Measurements from ENCODE around the gene UBFD1. TPM values are rescaled to one million over a fixed set of nuclear protein-coding genes. Genes with fewer than 3 reads are reported as not detected.
"Not testable (repeated sequence)": the region's sequence is repeated elsewhere in the genome, so short reads cannot be mapped to it uniquely, and the experiment has no call there.

UBFD1 gene
- total RNA-seq, 1 donor from 2014 or later, result 45.1 TPM

DNA sequence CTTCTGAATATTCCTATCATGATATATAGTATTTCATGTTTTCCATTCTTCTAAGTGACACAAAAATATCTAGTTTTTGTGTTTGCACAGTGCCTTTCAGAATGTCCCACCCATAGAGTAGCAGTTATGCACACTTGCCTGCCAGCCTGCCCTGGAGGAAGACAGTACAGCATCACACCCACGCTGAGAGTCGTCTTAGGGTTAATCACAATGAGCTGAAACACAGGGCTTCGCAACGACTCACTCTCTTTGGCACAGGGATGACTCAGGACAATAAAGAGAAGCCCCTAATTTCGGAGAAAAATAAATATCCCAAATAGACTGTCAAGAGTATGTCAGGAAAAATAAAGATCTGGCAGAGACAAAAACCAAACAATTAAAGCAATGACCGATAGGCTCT, 50.2 kb downstream of the UBFD1 start:
- DNase-seq (ENCODE audit: low read depth in 2 of 2), result peak in 1 of 2 donors; percentile 44

DNA sequence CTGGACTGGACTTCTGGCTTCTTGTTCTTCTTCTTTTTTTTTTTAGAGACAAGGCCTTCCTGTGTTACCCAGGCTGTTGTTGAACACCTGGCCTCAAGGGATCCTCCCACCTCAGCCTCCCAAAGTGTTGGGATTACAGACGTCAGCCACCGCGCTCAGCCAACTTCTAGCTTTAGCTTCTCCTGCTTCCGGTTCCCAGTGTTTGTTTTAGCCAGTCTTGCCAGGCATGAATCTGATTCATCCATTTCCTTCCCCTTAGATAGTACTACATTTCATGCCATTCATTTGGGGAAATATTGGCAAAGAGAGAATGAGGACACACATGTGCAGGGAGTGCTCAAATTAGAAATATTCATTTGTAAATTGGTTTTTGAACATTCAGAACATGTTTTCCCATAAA, 50.7 kb downstream of the UBFD1 start:
- peak; percentile 86 to 94 for DNase-seq (ENCODE audit: low read depth in 2 of 2)

DNA sequence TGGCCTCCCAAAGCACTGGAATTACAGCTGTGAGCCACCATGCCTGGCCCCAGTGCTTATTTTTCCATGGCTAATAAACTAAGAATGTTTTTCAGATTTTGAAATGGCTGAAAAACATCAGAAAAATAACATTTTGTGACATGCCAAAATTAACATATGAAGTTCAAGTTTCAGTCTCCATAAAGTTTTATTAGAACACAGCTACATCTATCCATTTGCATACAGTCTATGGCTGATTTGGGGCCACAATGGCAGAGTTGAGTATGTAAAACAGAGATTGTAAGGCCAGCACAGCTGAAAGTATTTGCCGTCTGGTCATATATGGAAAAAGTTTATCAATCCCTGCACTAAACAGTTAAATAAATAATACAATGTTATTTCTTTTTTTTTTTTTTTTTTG, 52.4 kb downstream of the UBFD1 start:
- DNase-seq (ENCODE audit: low read depth in 2 of 2), result no peak

DNA sequence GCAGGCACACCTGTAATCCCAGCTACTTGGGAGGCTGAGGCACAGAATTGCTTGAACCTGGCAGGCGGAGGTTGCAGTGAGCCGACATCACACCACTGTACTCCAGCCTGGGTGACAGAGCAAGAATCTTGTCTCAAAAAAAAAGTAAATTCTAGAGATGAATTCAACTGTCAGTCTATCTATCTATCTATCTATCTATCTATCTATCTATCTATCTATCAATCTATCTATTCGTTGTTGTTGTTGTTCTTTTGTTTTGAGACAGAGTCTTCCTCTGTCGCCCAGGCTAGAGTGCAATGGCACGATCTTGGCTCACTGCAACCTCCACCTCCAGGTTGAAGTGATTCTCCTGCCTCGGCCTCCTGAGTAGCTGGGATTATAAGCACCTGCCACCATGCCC, 53.4 kb downstream of the UBFD1 start:
- not testable (repeated sequence) for DNase-seq (ENCODE audit: low read depth in 2 of 2)

DNA sequence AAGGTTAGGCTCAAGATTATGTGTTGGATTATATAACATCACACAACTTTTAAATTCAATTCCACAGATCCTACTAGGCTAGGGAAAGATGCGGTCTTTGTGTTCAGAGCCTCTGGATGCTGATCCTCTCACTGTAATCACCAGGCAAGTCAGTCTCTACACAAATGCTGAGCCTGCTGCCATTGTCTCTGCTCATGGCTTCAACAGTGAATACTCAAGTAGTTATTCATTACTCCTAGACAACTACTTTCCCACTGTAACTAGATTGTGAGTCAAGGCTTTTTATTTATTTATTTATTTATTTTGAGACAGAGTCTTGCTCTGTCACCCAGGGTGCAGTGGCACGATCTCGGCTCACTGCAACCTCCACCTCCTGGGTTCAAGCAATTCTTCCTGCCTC, 54.4 kb downstream of the UBFD1 start:
- no peak for DNase-seq (ENCODE audit: low read depth in 2 of 2)

DNA sequence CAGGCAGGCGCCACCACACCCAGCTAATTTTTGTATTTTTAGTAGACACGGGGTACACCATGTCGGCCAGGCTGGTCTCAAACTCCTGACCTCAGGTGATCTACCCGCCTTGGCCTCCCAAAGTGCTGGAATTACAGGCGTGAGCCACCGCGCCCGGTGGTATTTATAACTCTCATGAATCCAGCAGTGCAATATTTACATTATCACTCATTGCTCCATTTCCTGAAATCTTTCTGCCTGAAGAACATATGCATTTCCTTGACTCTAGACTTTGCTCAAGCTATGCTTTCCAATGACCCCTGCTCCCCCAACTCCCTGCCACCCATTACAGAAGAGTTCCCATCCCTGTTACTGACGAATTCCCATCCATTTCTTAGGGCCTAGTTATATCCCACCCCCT, 58.3 kb downstream of the UBFD1 start:
- peak in 1 of 2 donors; percentile 25 for DNase-seq (ENCODE audit: low read depth in 2 of 2)

Other genes starting within 250 kb of the UBFD1 start
- 7.6 and 13.7 TPM in 2 replicates for gene COG7, start 104.5 kb upstream of the UBFD1 start, total RNA-seq
- 21.2 and 33.0 TPM in 2 replicates for gene GGA2, start 47.2 kb upstream of the UBFD1 start, total RNA-seq
- 15.4 and 20.6 TPM in 2 replicates for gene EARS2, start 377 bp upstream of the UBFD1 start, total RNA-seq
- gene NDUFAB1, start 38.6 kb downstream of the UBFD1 start, total RNA-seq, result 134 and 202 TPM in 2 replicates
- gene PALB2, start 83.6 kb downstream of the UBFD1 start, total RNA-seq, result 6.0 and 6.4 TPM in 2 replicates
- gene DCTN5, start 83.7 kb downstream of the UBFD1 start, total RNA-seq, result 51.1 and 54.0 TPM in 2 replicates
- gene PLK1, start 121.2 kb downstream of the UBFD1 start, total RNA-seq, result 7.6 and 17.2 TPM in 2 replicates
- not detected in 2 replicates for gene ERN2, start 155.5 kb downstream of the UBFD1 start, total RNA-seq
- gene CHP2, start 197.3 kb downstream of the UBFD1 start, total RNA-seq, result not detected in 2 replicates